Subcutaneous abdominal adipose tissue (tissue), 5 donors: ENCODE data around the gene OR6S1.
"Not testable (repeated sequence)": the region's sequence is repeated elsewhere in the genome, so short reads cannot be mapped to it uniquely, and the experiment has no call there.

Source experiments
- H3K27ac ChIP-seq: one replicate; pipeline ENCODE4 v1.7.0; 2013; ENCODE audit warnings: low read depth, mild to moderate bottlenecking, inconsistent platforms, low read length, moderate library complexity
- H3K27me3 ChIP-seq, 5 donors: one replicate each; pipeline ENCODE4 v1.7.0; 2013; ENCODE audit warnings: low read length in 5 of 5, inconsistent platforms in 1 of 5; ENCODE audit not compliant: control insufficient read depth in 5 of 5, insufficient read depth in 4 of 5
- H3K36me3 ChIP-seq, 5 donors: one replicate each; pipeline ENCODE4 v1.7.0; 2013; ENCODE audit warnings: low read length in 5 of 5; ENCODE audit not compliant: control insufficient read depth in 5 of 5, insufficient read depth in 5 of 5
- H3K4me1 ChIP-seq, 5 donors: one replicate each; pipeline ENCODE4 v1.7.0; 2013; ENCODE audit warnings: low read length in 5 of 5, mild to moderate bottlenecking in 3 of 5, moderate library complexity in 1 of 5; ENCODE audit not compliant: control insufficient read depth in 5 of 5, insufficient read depth in 5 of 5
- H3K4me3 ChIP-seq, 5 donors: one replicate each; pipeline ENCODE4 v1.7.0; 2013; ENCODE audit warnings: low read length in 5 of 5, low read depth in 1 of 5
- H3K9ac ChIP-seq, 5 donors: one replicate each; pipeline ENCODE4 v1.7.0; 2013; ENCODE audit warnings: low read length in 5 of 5, mild to moderate bottlenecking in 4 of 5, moderate library complexity in 3 of 5
- H3K9me3 ChIP-seq, 5 donors: one replicate each; pipeline ENCODE4 v1.7.0; 2013; ENCODE audit warnings: low read length in 5 of 5; ENCODE audit not compliant: control insufficient read depth in 5 of 5
- donor health status: healthy.
- donor health status: healthy.
- donor health status: healthy.
- donor health status: healthy.
- donor health status: healthy.

OR6S1 gene

DNA sequence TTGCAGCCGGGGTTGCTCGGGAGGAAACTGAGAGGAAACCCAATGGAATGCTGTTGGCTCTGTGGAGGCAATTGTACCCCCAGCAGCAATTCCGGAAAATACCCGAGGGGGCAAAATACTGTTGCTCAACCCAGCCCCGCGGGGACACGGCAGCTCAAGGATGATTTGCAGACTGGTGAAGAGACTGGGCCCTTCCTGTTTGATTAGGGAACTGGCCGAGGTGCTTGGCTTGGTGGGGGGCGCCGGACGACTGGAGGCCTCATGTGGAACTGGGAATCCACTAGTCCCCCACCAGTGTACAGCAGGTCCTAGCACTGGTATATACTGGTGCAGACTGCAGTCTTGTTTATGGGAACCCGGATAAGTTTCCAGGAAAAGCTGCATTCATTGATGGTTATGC is 40.0 kb downstream of the OR6S1 start:
- Histone ChIP-seq H3K27me3 (no peaks in the 10 kb centered on the region), H3K9me3 (no peaks in the 10 kb centered on the region), H3K9ac (no peak overlapping the region), H3K27ac (no peak overlapping the region), H3K4me3 (no peak overlapping the region), H3K36me3 (no peaks in the 10 kb centered on the region), H3K4me1 (peaks cover 0 to 8% (median 0%) of the 10 kb centered on the region in 5 donors)

DNA sequence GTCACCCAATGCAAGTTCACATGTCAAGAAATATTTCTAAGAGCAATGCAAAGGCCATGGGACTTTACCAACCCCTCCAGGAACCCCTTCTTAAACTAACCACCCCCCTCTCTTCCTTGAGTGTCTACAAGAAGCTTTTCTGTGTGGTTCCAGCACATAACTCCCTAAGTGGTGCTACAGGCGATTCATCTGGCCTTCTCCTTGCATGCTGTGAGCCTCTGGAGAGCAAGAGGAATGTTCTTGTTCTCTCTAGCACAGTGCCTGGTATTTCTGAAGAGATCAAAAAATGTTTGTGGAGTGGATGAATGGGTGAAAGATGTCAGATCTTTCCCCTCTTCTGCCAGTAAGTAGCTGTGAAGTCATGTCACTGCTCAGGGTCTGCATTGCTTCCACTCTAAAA is 44.4 kb downstream of the OR6S1 start:
- Histone ChIP-seq H3K27ac (no peak overlapping the region), H3K27me3 (no peaks in the 10 kb centered on the region), H3K9me3 (no peaks in the 10 kb centered on the region), H3K4me1 (peaks cover 0 to 8% (median 0%) of the 10 kb centered on the region in 5 donors), H3K36me3 (no peaks in the 10 kb centered on the region), H3K9ac (no peak overlapping the region), H3K4me3 (no peak overlapping the region)

DNA sequence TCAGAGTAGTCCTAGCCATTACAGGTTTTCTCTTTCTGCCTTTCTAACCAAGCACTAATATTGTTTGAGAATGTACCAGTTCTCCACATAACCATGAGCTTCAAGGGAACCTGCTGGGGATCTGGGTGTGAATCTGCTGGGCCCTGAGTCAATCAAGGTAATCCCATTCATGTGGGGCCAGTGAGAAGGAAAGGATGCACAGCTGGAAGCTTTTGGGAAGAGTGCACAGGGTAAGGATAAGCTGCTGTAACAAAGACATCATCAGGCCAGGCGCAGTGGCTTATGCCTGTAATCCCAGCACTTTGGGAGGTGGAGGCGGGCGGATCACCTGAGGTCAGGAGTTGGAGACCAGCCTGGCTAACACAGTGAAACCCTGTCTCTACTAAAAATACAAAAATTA is 45.8 kb downstream of the OR6S1 start:
- not testable (repeated sequence) for H3K27me3 ChIP-seq, H3K36me3 ChIP-seq, H3K9me3 ChIP-seq, H3K4me3 ChIP-seq, H3K4me1 ChIP-seq, H3K9ac ChIP-seq, H3K27ac ChIP-seq

DNA sequence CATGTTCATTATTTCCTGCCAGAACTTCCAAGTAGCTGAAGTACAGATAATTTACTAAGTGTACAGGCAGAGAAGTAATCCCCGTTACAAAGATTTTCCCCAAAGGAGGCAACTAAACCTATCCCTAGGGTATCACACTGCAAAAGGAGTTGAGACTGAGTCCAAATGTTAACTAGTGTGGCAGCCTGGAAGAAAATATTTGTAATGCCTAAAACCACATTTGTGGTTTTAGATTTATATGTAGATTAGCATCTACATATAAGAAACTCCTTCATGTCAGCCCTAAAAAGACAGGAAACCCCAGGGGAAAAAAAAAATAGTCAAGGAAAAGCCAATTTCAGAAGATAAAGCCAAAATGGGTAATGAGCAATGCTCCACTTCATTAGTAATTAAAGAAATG is 48.9 kb downstream of the OR6S1 start:
- Histone ChIP-seq H3K9ac (no peak overlapping the region), H3K4me1 (peaks cover 0 to 8% (median 0%) of the 10 kb centered on the region in 5 donors), H3K27me3 (no peaks in the 10 kb centered on the region), H3K36me3 (no peaks in the 10 kb centered on the region), H3K4me3 (no peak overlapping the region), H3K27ac (no peak overlapping the region), H3K9me3 (no peaks in the 10 kb centered on the region)

DNA sequence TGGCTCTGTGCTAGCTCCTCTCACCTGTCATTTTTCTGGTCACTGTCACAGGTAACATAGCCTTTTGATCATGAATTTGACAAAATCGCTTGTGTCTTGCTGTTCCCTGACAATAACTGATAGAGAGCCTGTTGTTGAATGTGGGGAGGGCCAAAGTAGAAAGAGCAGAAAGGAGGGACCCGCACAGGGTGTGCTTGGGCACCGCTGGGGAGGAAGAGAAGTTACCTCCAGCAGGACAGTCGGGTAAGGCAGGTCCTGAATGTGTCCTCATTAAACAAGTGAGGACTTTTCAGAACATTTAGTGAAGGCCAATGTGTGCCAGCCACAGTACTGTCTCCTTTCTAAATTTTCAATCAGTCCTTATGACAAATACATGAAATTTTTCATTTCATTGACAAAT is 50.3 kb downstream of the OR6S1 start, which contains the start of gene RNASE12:
RNASE12 (minus strand) TSS at position 142 of the 400 bp plus-strand sequence. CDS start 653 bp downstream, outside the sequence.
- Histone ChIP-seq H3K4me3 (no peak within 1 kb of the TSS), H3K9me3 (no peaks in the 10 kb centered on the region), H3K27me3 (no peaks in the 10 kb centered on the region), H3K9ac (no peak within 1 kb of the TSS), H3K27ac (no peak within 1 kb of the TSS), H3K4me1 (no peaks in the 10 kb centered on the region), H3K36me3 (no peaks in the 10 kb centered on the region)
